Measurements from ENCODE around the gene ANKS1A.

GRCh38 chr6:34906826-34907225 is 17.8 kb downstream of the ANKS1A start:
- no peak for TF ChIP-seq POLR2A (IDR thresholded peaks at IDR 0.05)
- no peak for TF ChIP-seq CTCF (IDR thresholded peaks at IDR 0.05)

Data from testis (tissue), 2 donors.